ACC112 (cell line): ENCODE data around the gene TFIP11.

Experiments
- H2AFZ ChIP-seq: fragments of 200-600 bp; sonication (generic); one replicate; pipeline ENCODE4 v1.6.0; 2017; ENCODE audit warnings: antibody characterized with exemption, low read length; ENCODE audit not compliant: unreplicated experiment
- H3K27ac ChIP-seq: fragments of 200-600 bp; sonication (generic); 2 replicates; pipeline ENCODE4 v1.5.1; 2014; ENCODE audit warnings: low read depth, mild to moderate bottlenecking, antibody characterized with exemption, low read length, moderate library complexity
- H3K27me3 ChIP-seq: fragments of 200-600 bp; sonication (generic); 2 replicates; pipeline ENCODE4 v1.6.1; 2014; ENCODE audit warnings: mild to moderate bottlenecking, antibody characterized with exemption, low read length, moderate library complexity, mixed read lengths; ENCODE audit not compliant: insufficient read depth
- H3K36me3 ChIP-seq: fragments of 200-600 bp; sonication (generic); 2 replicates; pipeline ENCODE4 v1.6.1; 2016; ENCODE audit warnings: mild to moderate bottlenecking, antibody characterized with exemption, low read length, moderate library complexity, mixed read lengths; ENCODE audit not compliant: insufficient read depth
- H3K4me1 ChIP-seq: fragments of 200-600 bp; sonication (generic); one replicate; pipeline ENCODE4 v1.6.1; 2016; ENCODE audit warnings: low read length, mixed read lengths; ENCODE audit not compliant: insufficient read depth, unreplicated experiment, control insufficient read depth
- H3K4me3 ChIP-seq: fragments of 200-600 bp; sonication (generic); 2 replicates; pipeline ENCODE4 v1.5.1; 2014; ENCODE audit warnings: mild to moderate bottlenecking, low read depth, low read length
- H3K79me2 ChIP-seq: fragments of 200-600 bp; sonication (generic); one replicate; pipeline ENCODE4 v1.6.0; 2016; ENCODE audit warnings: low read length; ENCODE audit not compliant: control insufficient read depth, unreplicated experiment, insufficient read depth

The TFIP11 gene

DNA sequence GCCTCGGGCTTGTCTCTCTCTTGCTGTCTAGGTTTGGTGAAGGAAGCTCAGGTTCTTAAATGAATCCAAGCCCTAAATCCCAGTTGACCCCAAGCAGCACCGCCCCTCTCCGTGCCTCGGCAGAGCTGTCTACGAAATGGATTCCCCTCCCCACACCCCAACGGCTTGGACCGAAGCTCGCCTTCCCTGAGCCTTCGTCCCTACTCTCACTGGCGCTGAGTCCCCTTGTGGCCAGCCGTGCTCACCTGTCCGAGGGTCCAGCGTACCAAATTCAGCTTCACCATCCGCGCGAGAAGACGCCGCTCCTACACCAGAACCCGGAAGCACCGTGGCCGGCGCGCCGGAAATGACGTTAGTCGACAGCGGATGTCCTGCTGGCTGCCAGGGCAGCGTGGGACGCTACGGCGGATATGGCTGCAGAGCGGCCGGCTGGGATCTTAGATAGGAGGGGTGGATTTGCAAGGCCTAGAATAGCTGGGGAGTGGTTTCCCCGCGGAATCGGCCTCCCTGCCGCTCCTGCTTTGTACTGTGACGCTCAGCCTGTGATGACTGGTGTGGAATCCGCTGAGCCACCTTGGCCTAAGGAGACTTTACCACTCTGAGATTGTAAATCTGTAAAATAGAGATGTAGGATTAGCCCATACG, at the start of gene TFIP11:
TSS of gene TFIP11 (minus strand) at position 325 of the 645 bp plus-strand sequence. CDS start 2,201 bp downstream, outside the sequence.
- Histone ChIP-seq H3K4me3 (peak within 1 kb of the TSS; percentile 98), H3K36me3 (no peaks in the 10 kb centered on the region), H2AFZ (peak within 1 kb of the TSS; percentile 97), H3K79me2 (peaks cover 28% of the 10 kb centered on the region), H3K27ac (peak within 1 kb of the TSS; percentile 50), H3K27me3 (no peaks in the 10 kb centered on the region), H3K4me1 (peaks cover 18% of the 10 kb centered on the region)

DNA sequence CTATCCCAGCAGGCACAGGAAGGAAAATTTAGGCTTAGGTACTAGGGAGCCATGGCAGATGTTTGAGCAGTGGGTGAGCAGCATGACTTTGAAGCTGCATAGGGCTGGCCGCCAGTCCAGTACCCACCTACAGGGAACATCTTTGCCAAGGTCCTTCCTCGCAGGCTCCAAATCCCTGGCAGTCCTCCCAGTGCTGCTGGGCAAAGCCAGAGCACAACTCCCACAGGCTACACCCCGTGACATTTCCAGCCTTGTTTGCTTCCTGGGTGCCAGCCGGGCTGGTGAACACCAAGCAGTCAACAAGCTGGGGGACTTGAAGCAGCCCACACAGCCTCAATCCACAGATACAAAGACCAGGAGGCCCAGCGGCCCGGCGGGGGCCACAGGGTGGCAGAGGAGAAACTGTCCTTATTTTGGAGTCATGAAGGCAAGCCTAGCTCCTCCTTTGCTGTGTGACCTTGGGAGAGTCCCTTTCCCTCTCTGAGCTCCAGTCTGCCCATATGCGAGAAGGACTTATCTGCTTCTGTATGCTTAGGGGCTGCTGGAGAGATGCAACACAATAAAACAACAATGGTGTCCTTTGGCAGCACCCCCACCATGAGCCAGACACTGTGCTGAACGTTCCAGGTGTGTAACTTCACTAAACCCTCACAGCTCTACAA, 49.6 kb upstream of the TFIP11 start:
- Histone ChIP-seq H3K27me3 (no peaks in the 10 kb centered on the region), H3K36me3 (no peaks in the 10 kb centered on the region), H3K27ac (no peak overlapping the region), H2AFZ (no peak overlapping the region), H3K4me3 (no peak overlapping the region), H3K79me2 (peaks cover under 1% of the 10 kb centered on the region), H3K4me1 (peaks cover 6% of the 10 kb centered on the region)

DNA sequence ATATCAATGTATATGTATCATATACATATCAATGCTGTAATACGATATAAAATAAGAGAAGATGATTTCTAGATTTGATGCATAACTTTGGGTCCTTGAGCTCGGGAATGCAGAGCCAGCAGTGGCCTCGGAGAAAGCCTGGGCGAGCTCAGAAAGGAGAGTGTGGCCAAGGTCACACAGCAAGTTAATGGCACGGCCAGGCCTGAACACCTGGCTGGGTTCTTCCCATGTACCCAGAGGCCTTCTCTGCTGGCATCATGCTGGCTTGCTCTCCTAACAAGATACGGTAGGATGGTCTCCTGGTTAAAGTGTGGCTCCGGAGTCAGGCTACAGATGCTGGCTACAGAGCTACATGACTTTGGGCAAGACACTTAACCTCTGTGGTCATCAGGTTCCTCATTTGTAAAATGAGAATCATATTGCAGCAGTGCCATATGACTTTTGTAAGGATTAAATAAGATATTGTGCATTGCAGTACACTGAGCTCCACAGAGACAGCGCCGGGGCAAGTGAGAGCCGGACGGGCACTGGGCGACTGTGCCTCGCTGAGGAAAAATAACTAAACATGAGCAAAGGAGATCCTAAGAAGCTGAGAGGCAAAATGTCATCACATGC, 47.8 kb upstream of the TFIP11 start:
- Histone ChIP-seq H3K4me1 (peaks cover 6% of the 10 kb centered on the region), H3K4me3 (no peak overlapping the region), H2AFZ (no peak overlapping the region), H3K36me3 (no peaks in the 10 kb centered on the region), H3K79me2 (no peaks in the 10 kb centered on the region), H3K27me3 (no peaks in the 10 kb centered on the region), H3K27ac (no peak overlapping the region)

DNA sequence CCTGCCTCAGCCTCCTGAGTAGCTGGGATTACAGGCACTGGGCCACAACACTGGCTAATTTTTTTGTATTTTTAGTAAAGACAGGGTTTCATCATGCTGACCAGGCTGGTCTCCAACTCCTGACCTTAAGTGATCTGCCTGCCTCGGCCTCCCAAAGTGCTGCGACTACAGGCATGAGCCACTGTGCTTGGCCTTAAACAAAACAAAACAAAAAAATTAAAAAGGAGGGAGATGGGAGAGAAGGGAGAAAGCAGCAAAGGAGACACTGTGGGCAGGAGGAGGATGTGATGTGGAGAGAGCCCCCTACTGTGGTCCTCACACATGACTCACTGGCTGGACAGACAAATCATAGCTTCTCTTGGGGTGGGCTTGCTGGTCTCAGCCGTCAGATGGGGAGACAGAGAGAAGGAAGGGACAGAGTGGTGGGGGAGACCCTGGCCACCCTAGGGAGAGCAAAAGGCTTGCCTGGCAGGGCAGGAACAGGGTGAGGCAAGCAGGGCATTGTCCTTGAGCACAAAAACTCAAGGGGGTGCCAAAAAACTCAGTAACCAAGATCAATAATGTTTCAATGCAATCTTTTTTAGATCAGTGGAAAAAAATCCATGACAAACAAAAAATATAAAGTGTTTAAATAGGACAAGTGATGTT, 46.1 kb upstream of the TFIP11 start:
- no peaks in the 10 kb centered on the region for H3K27me3 ChIP-seq
- peaks cover 12% of the 10 kb centered on the region for H3K4me1 ChIP-seq
- peak overlapping the region; percentile 29; the same call in 1 of the 2 replicates for H3K27ac ChIP-seq
- H3K79me2 ChIP-seq: no peaks in the 10 kb centered on the region
- no peak overlapping the region for H3K4me3 ChIP-seq
- no peak overlapping the region for H2AFZ ChIP-seq
- no peaks in the 10 kb centered on the region for H3K36me3 ChIP-seq

DNA sequence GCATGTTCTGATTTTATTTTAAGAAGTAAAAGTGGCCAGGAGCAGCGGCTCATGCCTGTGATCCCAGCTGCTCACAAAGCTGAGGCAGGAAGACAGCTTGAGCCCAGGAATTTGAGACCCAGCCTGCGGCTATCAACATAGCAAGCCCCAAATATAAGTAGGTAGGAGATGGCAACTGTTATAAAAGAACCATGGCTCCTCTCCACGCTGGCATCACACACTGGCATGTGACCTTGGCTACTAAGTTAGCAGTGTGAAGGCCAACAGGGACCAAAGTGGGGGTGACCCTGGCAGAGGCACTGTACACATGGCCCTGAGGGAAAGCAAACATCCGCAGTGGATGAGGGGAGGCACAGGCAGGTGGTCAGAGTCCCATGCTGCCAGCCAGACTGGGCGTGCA, 44.6 kb upstream of the TFIP11 start:
- Histone ChIP-seq H3K27me3 (no peaks in the 10 kb centered on the region), H3K79me2 (no peaks in the 10 kb centered on the region), H3K27ac (no peak overlapping the region), H3K4me1 (peaks cover 20% of the 10 kb centered on the region), H3K36me3 (no peaks in the 10 kb centered on the region), H3K4me3 (no peak overlapping the region), H2AFZ (no peak overlapping the region)

DNA sequence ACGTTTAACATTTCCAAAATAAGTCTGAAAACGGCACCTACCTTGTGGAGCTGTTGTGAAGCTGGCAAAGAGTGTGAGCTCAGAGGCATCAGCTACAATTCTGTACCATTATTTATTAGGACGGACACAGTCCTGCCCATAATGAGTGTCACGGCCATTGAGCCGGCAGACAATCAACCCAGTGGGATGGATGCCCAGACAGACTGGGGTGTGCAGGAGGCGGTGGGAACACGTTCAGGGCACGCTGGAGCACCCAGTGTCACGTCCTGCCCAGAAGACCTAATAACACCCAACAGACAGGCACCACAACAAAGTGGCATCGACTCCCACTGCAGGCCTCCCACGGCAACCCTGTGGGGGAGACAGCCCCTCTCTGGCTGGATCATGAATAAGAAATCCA, 43.2 kb upstream of the TFIP11 start:
- Histone ChIP-seq H3K36me3 (no peaks in the 10 kb centered on the region), H3K79me2 (no peaks in the 10 kb centered on the region), H3K27me3 (no peaks in the 10 kb centered on the region), H3K27ac (no peak overlapping the region), H2AFZ (no peak overlapping the region), H3K4me1 (peaks cover 31% of the 10 kb centered on the region), H3K4me3 (no peak overlapping the region)

DNA sequence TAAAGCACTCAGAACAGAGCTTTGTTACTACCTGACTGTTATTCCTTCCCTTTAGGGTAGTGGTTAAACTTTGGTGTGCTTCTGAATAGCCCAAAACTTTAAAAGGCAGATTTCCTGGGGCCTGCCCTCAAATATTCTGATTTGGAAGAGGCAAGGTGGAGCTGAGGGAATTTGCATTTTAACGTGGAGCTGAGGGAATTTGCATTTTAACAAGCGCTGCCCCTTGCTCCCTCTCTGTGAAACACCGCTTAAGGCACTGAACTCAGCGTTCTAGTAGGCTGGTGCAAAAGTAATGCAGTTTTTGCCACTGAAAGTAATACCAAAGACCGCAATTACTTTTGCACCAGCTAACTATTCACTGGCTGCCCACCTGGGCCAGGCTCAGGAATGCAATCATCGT, 42.7 kb upstream of the TFIP11 start:
- Histone ChIP-seq H3K4me1 (peaks cover 36% of the 10 kb centered on the region), H3K27ac (no peak overlapping the region), H3K79me2 (no peaks in the 10 kb centered on the region)

DNA sequence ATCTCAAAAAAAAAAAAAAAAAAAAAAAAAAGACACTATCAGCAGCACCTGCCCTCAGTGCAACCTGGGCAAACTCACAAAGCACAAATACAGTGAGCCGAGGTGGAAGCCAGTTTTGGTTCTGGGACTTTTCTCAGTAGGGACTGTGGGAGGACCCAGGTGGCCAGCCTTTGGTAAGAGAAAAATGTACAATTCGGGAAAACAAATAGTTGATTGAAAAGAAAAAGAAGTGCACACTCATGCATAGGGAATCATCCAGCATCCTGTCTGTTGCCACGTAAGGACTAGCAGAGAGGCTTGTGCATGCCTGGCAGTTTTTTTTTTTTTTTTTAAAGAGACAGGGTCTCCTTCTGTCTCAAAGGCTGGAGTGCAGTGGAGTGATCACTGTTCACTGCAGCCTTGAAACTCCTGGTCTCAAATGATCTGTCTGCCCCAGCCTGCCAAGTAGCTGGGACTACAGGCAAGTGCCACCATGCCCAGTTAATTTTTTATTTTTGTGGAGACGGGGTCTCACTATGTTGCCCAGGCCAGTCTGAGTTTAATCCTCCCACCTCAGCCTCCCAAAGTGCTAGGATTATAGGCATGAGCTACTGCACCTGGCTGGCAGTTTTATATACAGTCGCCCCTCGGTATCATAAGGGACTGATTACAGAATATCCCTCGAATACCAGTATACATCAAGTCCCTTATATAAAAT, 40.9 kb upstream of the TFIP11 start:
- peak overlapping the region; percentile 86 for H3K27ac ChIP-seq
- H3K27me3 ChIP-seq: no peaks in the 10 kb centered on the region
- H3K4me3 ChIP-seq: no peak overlapping the region
- no peaks in the 10 kb centered on the region for H3K79me2 ChIP-seq
- no peaks in the 10 kb centered on the region for H3K36me3 ChIP-seq
- peaks cover 32% of the 10 kb centered on the region for H3K4me1 ChIP-seq
- no peak overlapping the region for H2AFZ ChIP-seq

More for the DNA sequence above, 42.7 kb upstream of the TFIP11 start:
- no peaks in the 10 kb centered on the region for H3K36me3 ChIP-seq
- H2AFZ ChIP-seq: no peak overlapping the region
- H3K4me3 ChIP-seq: no peak overlapping the region
- no peaks in the 10 kb centered on the region for H3K27me3 ChIP-seq

DNA sequence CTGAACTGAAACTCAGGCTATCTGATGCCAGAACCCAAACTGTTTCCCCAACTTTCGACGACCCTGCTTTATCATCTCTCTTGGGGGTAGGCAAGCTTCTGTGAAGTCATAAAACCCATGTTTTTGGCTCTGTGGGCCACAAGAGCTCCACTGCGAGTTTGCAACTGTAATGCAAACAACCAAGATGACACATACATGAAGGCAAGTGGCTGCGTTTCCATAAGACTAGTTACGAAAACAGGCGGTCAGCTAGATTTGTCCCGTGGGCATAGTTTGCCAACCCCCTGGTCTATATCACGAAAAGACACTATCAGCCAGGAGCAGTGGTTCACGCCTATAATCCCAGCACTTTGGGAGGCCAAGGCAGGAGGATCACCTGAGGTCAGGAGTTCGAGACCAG, 40.2 kb upstream of the TFIP11 start:
- peak overlapping the region; percentile 86 for H3K27ac ChIP-seq
- no peaks in the 10 kb centered on the region for H3K27me3 ChIP-seq
- H3K36me3 ChIP-seq: no peaks in the 10 kb centered on the region
- H3K79me2 ChIP-seq: no peaks in the 10 kb centered on the region
- H3K4me3 ChIP-seq: no peak overlapping the region
- no peak overlapping the region for H2AFZ ChIP-seq
- peaks cover 32% of the 10 kb centered on the region for H3K4me1 ChIP-seq

DNA sequence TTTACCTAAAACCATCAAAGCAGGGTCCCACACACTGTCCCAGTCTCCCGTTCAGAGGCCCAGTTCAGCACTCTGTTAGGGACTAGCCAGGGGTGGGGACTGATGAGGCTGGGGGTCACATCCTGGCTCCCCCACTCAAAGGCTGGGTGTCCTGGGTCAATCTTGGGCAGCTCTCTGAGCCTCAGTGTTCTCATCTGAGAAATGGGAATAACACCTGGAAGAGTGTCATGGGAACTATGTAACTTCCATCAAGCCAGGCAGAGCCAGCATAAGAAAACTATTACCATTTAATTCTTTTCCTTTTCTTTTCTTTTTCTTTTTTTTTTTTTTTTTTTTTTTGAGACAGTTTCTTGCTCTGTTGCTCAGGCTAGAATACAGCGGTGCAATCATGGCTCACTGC, 39.3 kb upstream of the TFIP11 start:
- Histone ChIP-seq H3K4me1 (peaks cover 32% of the 10 kb centered on the region), H3K36me3 (no peaks in the 10 kb centered on the region), H3K79me2 (no peaks in the 10 kb centered on the region), H3K27ac (peak overlapping the region; percentile 86), H3K4me3 (no peak overlapping the region), H2AFZ (no peak overlapping the region), H3K27me3 (no peaks in the 10 kb centered on the region)
